Epithelial cell of esophagus (primary cell): Measurements from ENCODE around the gene RGMA.

Experiments used
- DNase-seq: peaks from one replicate; pipeline ENCODE4 v3.0.0; 2010; ENCODE audit warnings: low read depth
- H3K4me3 ChIP-seq: 2 replicates; pipeline ENCODE4 v1.5.1; 2011; ENCODE audit warnings: mild to moderate bottlenecking, low read length, control low read depth
- CTCF ChIP-seq: IDR thresholded peaks from 2 replicates; pipeline ENCODE4 v1.5.1; 2011; ENCODE audit warnings: low read depth, mild to moderate bottlenecking, low read length, control low read depth, inconsistent platforms; ENCODE audit not compliant: insufficient read depth; ENCODE audit errors: missing control alignments

The RGMA gene

GRCh38 chr15:93111451-93111850, 22.4 kb upstream of the RGMA start:
- TF ChIP-seq CTCF = no peak
- DNase-seq = peak; percentile 29
- no peak overlapping the region for H3K4me3 ChIP-seq

- no peak for TF ChIP-seq CTCF
- no peak overlapping the region for H3K4me3 ChIP-seq
- no peak for DNase-seq
These were observed 21.6 kb upstream of the RGMA start for GRCh38 chr15:93110502-93111040.

GRCh38 chr15:93109336-93110102, 20.5 kb upstream of the RGMA start:
- TF ChIP-seq CTCF = no peak
- DNase-seq = no peak
- no peak overlapping the region for H3K4me3 ChIP-seq

- no peak for DNase-seq
- no peak for TF ChIP-seq CTCF
- H3K4me3 ChIP-seq = no peak overlapping the region
These were observed 18.6 kb upstream of the RGMA start for GRCh38 chr15:93107646-93108045.

- no peak overlapping the region for H3K4me3 ChIP-seq
These were observed 16.5 kb upstream of the RGMA start for GRCh38 chr15:93105485-93105884.

GRCh38 chr15:93103823-93104222, 14.8 kb upstream of the RGMA start:
- no peak overlapping the region for H3K4me3 ChIP-seq
- TF ChIP-seq CTCF = no peak
- no peak for DNase-seq

More at GRCh38 chr15:93105485-93105884, 16.5 kb upstream of the RGMA start:
- no peak for TF ChIP-seq CTCF
- DNase-seq = no peak

GRCh38 chr15:93102211-93102610, 13.2 kb upstream of the RGMA start:
- H3K4me3 ChIP-seq = no peak overlapping the region
- DNase-seq = no peak
- TF ChIP-seq CTCF = no peak
